NT2/D1 (cell line): ENCODE results near the gene C19orf47.

Experiments
- SUZ12 ChIP-seq: IDR thresholded peaks from 2 replicates; pipeline ENCODE4 v1.6.1; 2011; ENCODE audit not compliant: insufficient read length, insufficient read depth; ENCODE audit errors: extremely low read depth
- YY1 ChIP-seq: IDR thresholded peaks from 2 replicates; pipeline ENCODE4 v1.6.1; 2011; ENCODE audit not compliant: insufficient read length, insufficient read depth

- no peak for TF ChIP-seq SUZ12
- no peak for TF ChIP-seq YY1
These were observed 62.6 kb downstream of the C19orf47 start for GRCh38 chr19:40285353-40286234.
